GM21528 (cell line): ENCODE data around the gene CELA2B.
"Not testable (repeated sequence)": the region's sequence is repeated elsewhere in the genome, so short reads cannot be mapped to it uniquely, and the experiment has no call there.

Experiments
- ATAC-seq: cut with Tn5 transposase; IDR thresholded peaks from one replicate; pipeline ENCODE4 v1.9.1; 2021; ENCODE audit warnings: mild to moderate bottlenecking, moderate library complexity; ENCODE audit not compliant: unreplicated experiment, low FRiP score

The CELA2B gene

GRCh38 chr1:15475752-15476314 lies at the start of gene CELA2B:
Gene CELA2B (plus strand): TSS chr1:15476104. CDS start chr1:15476126, 22 bp downstream.
- ATAC-seq = no peak

DNA sequence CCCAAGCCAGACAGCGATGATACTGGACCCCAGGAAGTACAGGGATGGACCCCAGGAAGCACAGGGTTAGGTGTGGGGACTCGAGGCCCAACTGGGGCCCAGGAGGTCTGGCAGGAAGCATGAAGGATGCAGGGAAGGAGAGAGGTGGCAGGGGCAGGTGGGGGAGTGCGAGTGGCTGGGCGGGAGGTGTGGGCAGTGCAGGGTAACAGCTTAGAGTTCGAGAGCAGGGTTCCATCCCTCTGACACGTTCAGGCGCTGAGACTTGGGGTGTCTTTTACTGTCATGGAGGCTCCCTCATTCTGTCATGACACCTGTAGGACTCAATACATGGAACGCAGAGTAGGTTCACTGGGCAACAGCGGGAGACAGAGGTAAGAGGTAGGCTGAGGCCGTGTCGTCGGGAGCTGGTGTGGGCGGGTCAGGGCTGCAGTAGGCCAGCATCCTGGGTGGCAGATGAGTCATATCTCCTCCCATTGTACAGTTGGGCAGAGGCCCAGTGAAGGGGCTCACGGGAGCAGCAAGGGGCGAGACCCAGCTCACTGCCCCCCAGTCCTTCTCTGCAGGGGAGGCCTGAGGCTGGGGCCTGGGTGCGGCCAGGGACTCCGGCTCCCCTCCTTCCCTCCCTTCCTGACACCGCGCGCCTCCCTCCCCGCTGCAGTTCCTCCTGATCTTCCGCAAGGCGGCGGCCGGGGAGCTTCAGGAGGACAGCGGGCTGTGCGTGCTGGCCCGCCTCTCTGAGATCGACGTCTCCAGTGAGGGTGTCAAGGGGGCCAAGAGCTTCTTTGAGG lies 49.2 kb upstream of the CELA2B start:
- ATAC-seq = no peak

DNA sequence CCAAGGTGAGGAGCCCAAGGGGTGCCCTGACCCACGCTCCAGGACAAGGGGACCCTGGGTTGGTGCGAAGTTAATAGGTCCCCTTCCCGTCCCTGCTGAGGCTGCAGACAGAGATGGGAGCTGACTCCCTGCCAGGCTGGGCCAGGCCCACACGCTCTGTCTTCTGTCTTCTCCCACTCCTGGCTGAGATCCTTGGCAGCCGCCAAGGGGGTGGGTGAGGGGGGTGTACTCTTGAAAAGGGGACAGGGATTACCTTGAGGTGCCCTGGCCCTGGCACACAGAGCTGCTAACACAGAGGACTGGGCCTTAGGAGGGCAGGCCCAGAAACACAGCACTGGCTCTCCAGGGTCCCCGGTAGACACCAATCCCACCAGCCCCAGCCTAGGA lies 48.6 kb upstream of the CELA2B start:
- ATAC-seq = no peak

- not testable (repeated sequence) for ATAC-seq
These were observed 47.7 kb upstream of the CELA2B start for GRCh38 chr1:15428252-15428651.

- ATAC-seq = no peak
These were observed 47.0 kb upstream of the CELA2B start for GRCh38 chr1:15428815-15429435.

- ATAC-seq = no peak
These were observed 46.2 kb upstream of the CELA2B start for GRCh38 chr1:15429701-15430149.

- peak; percentile 58 for ATAC-seq
These were observed 44.9 kb upstream of the CELA2B start for GRCh38 chr1:15430787-15431570.

- ATAC-seq = no peak
These were observed 44.3 kb upstream of the CELA2B start for GRCh38 chr1:15431571-15431948.

GRCh38 chr1:15432324-15432723 lies 43.6 kb upstream of the CELA2B start:
- ATAC-seq = no peak

DNA sequence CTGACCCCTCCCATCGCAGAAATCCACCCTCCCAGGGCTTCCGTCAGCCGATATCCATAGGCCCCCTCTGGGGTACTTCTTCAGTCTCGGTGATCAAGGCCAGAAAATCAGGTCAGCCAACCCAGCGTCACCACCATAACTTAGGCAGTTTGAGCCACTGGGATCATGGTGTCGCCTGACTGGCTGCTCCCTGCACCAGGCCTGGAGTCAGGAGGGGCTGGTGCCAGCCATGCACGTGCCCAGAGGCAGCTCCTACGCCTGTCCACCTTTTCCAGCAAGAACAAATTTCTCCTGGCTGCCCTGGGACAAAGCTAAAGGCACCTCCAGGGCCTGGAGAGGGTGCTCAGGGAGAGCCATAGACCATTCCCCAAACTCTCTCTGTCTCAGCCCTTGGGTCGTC lies 42.4 kb upstream of the CELA2B start:
- ATAC-seq = no peak

DNA sequence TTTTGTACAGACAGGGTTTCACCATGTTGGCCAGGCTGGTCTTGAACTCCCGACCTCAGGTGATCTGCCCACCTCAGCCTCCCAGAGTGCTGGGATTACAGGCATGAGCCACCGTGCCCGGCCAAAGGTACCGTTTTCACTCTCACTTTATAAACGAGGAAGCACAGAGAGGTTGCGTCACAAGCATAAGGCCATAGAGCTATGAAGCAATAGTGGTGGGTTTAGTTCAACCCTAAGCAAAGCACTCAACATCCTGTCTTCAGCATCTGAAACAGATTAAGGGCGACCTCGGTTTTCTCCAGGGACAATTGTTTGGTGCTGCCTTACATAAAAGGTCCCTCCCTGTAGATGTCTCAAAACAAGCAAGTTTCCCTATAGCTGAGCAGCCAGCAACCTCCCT lies 41.2 kb upstream of the CELA2B start:
- not testable (repeated sequence) for ATAC-seq

DNA sequence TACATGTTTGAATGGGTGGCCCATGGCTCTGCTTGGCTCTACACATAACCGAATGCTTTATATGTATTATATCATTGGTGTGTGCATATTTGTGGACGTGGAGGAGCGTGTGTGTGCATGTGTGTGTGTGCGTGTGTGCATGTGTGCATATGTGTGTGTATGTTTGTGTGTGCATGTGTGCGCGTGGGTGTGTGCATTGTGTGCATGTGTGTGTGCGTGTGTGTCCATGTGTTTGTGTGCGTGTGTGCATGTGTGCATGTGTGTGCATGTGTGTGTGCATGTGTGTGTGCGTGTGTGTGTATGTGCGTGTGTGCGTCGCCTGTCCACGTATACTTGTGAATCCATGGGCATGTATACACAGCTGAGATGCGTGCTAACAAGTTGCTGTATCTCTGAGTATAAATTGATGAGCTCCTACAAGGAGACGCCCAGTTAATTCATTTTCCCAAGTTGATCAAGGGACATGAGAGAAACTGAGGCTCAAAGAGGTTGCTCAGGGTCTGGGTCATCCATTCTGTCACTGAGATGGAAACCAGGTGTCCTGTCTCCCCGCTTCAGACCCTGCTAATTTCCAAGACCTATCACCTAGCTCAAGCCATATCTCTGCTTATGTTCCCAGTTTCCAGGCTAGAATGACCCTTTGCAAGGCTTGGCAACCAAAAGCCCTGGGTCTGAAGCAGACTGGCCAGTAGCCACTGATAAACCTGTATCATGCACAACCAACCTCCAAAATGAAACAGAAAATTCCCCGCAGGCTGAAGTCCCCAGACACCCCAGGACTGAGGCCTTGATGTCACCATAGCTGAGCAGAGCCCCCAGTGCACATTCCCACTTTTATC lies 40.4 kb upstream of the CELA2B start:
- no peak for ATAC-seq

GRCh38 chr1:15436881-15437442 lies 38.9 kb upstream of the CELA2B start:
- no peak for ATAC-seq

- ATAC-seq = no peak
These were observed 36.6 kb upstream of the CELA2B start for GRCh38 chr1:15439325-15439724.

GRCh38 chr1:15440357-15440756 lies 35.5 kb upstream of the CELA2B start:
- no peak for ATAC-seq

GRCh38 chr1:15441247-15441646 lies 34.7 kb upstream of the CELA2B start:
- ATAC-seq = no peak

GRCh38 chr1:15442119-15442518 lies 33.8 kb upstream of the CELA2B start:
- ATAC-seq = no peak

GRCh38 chr1:15442759-15443158 lies 33.1 kb upstream of the CELA2B start:
- no peak for ATAC-seq

GRCh38 chr1:15443281-15443680 lies 32.6 kb upstream of the CELA2B start:
- ATAC-seq = no peak
